Loucy (cell line): ENCODE data around the gene TSPEAR.

Experiments
- H2AFZ ChIP-seq: fragments of 200-600 bp; sonication (generic); 2 replicates; pipeline ENCODE4 v1.6.0; 2016; ENCODE audit warnings: antibody characterized with exemption, mild to moderate bottlenecking, low read length, moderate library complexity
- H3F3A ChIP-seq: fragments of 200-600 bp; 2 replicates; pipeline ENCODE4 v1.6.0; 2016; ENCODE audit warnings: antibody characterized with exemption, low read depth, mild to moderate bottlenecking
- H3K27me3 ChIP-seq: fragments of 200-600 bp; sonication (generic); 2 replicates; pipeline ENCODE4 v1.6.1; 2014; ENCODE audit warnings: low read length, mild to moderate bottlenecking; ENCODE audit not compliant: insufficient read depth, poor library complexity, severe bottlenecking
- H3K36me3 ChIP-seq: fragments of 200-600 bp; sonication (generic); 2 replicates; pipeline ENCODE4 v1.6.1; 2016; ENCODE audit warnings: low read length; ENCODE audit not compliant: insufficient read depth
- H3K4me1 ChIP-seq: fragments of 200-600 bp; sonication (generic); 2 replicates; pipeline ENCODE4 v1.5.1; 2014; ENCODE audit warnings: low read length, mild to moderate bottlenecking; ENCODE audit not compliant: insufficient read depth, poor library complexity, severe bottlenecking
- H3K4me2 ChIP-seq: fragments of 200-600 bp; sonication (generic); 2 replicates; pipeline ENCODE4 v1.6.0; 2014; ENCODE audit warnings: antibody characterized with exemption, low read length, low read depth, mild to moderate bottlenecking; ENCODE audit not compliant: poor library complexity, severe bottlenecking
- H3K4me3 ChIP-seq: fragments of 200-600 bp; sonication (generic); 2 replicates; pipeline ENCODE4 v1.5.1; 2014; ENCODE audit warnings: low read length, mild to moderate bottlenecking, mixed read lengths; ENCODE audit not compliant: poor library complexity, severe bottlenecking
- H3K79me2 ChIP-seq: fragments of 200-600 bp; sonication (generic); 2 replicates; pipeline ENCODE4 v1.6.1; 2014; ENCODE audit warnings: low read length; ENCODE audit not compliant: insufficient read depth
- H3K9ac ChIP-seq: fragments of 200-600 bp; sonication (generic); 2 replicates; pipeline ENCODE4 v1.6.0; 2014; ENCODE audit warnings: mild to moderate bottlenecking, low read depth, low read length, moderate library complexity; ENCODE audit not compliant: poor library complexity, severe bottlenecking
- H3K9me2 ChIP-seq: fragments of 200-600 bp; sonication (generic); replicated peaks from 2 replicates; pipeline ENCODE4 v1.6.1; 2016; ENCODE audit warnings: low read depth, low read length, mixed read lengths
- H3K9me3 ChIP-seq: fragments of 200-600 bp; sonication (generic); 2 replicates; pipeline ENCODE4 v1.6.1; 2014; ENCODE audit warnings: mild to moderate bottlenecking, antibody characterized with exemption, low read length, low read depth; ENCODE audit not compliant: insufficient read depth
- H4K20me1 ChIP-seq: fragments of 200-600 bp; sonication (generic); 2 replicates; pipeline ENCODE4 v1.6.0; 2014; ENCODE audit warnings: antibody characterized with exemption, low read length, mild to moderate bottlenecking; ENCODE audit not compliant: insufficient read depth, poor library complexity, severe bottlenecking
- EZH2phosphoT487 ChIP-seq: fragments of 200-600 bp; IDR thresholded peaks from 2 replicates; pipeline ENCODE4 v1.6.1; 2018; ENCODE audit warnings: antibody characterized with exemption, mild to moderate bottlenecking, moderate library complexity, borderline replicate concordance
- TF ChIP-seq, protein P1 (sequence below): fragments of 200-600 bp; sonication (generic); conservative IDR thresholded peaks from 2 replicates; pipeline ENCODE4 v1.5.1; 2014; ENCODE audit warnings: mild to moderate bottlenecking, antibody characterized with exemption, low read length

The TSPEAR gene

DNA sequence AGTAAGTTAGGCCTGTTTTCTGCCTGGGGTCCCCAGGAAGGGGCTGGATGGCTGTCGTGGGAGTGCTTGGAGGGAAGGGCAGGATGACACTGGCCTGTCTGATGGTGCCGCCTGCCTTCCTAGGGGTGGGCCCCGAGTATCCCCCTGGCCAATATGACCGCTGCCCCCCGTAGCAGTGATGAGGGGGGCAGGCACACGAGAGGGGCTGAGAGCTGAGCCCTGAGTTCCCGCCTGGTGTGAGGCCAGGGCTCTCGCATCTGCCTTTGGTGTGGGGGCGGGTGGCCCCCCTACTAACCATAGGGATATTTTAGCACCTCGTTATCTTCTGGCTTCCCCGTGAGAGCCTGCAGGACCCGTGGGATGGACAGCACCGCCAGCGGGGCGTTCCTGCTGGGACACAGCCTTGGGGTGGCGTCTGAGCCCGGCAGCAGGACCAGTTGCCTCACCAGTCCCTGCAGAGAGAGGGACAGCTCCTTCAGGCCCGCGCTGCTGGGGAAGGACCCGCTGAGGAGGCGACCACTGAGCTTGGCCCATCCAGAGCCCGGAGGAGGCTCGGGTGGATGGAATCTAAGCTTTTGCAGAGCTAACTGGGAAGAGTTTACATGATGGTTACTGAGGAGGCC lies 181.8 kb downstream of the TSPEAR start:
- Histone ChIP-seq H3F3A (no peaks in the 10 kb centered on the region), H3K9me2 (no peaks in the 10 kb centered on the region), H3K9me3 (peaks cover 3% of the 10 kb centered on the region; the same call in 1 of the 2 replicates), H3K4me2 (no peak overlapping the region), H2AFZ (no peak overlapping the region), H4K20me1 (no peaks in the 10 kb centered on the region), H3K4me3 (no peak overlapping the region), H3K79me2 (no peaks in the 10 kb centered on the region), H3K27me3 (no peaks in the 10 kb centered on the region), H3K9ac (no peak overlapping the region), H3K36me3 (no peaks in the 10 kb centered on the region), H3K4me1 (no peaks in the 10 kb centered on the region)
- TF ChIP-seq, protein P1, sequence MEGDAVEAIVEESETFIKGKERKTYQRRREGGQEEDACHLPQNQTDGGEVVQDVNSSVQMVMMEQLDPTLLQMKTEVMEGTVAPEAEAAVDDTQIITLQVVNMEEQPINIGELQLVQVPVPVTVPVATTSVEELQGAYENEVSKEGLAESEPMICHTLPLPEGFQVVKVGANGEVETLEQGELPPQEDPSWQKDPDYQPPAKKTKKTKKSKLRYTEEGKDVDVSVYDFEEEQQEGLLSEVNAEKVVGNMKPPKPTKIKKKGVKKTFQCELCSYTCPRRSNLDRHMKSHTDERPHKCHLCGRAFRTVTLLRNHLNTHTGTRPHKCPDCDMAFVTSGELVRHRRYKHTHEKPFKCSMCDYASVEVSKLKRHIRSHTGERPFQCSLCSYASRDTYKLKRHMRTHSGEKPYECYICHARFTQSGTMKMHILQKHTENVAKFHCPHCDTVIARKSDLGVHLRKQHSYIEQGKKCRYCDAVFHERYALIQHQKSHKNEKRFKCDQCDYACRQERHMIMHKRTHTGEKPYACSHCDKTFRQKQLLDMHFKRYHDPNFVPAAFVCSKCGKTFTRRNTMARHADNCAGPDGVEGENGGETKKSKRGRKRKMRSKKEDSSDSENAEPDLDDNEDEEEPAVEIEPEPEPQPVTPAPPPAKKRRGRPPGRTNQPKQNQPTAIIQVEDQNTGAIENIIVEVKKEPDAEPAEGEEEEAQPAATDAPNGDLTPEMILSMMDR, result no peak
- TF ChIP-seq EZH2phosphoT487, result no peak

DNA sequence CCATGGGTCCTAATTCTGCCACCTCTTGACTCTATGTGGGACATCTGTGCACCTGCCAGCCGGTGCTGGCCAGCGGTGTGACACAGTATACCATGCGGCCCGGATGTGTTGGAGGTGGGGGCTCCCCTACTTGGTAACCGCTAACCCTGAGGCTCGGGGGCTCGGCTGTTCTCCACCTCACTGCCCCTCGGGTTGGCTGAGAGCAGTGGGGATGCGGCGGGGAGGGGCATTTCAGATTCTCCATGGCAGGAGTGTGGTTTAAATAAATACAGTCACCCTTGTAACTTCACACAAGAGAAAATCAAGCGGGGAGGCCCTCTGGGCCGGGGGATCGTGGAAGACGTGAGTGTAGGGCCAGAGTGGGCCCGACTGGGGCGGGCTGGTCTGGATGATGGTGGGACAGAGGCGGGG lies 182.4 kb downstream of the TSPEAR start:
- Histone ChIP-seq H3K27me3 (no peaks in the 10 kb centered on the region), H3K36me3 (no peaks in the 10 kb centered on the region), H2AFZ (no peak overlapping the region), H3K4me1 (no peaks in the 10 kb centered on the region), H3K9me2 (no peaks in the 10 kb centered on the region), H3F3A (no peaks in the 10 kb centered on the region), H3K4me3 (no peak overlapping the region), H3K79me2 (no peaks in the 10 kb centered on the region), H3K9ac (no peak overlapping the region), H4K20me1 (no peaks in the 10 kb centered on the region), H3K4me2 (no peak overlapping the region), H3K9me3 (peaks cover 5% of the 10 kb centered on the region; the same call in 1 of the 2 replicates)
- TF ChIP-seq, protein P1, result no peak
- no peak for TF ChIP-seq EZH2phosphoT487

DNA sequence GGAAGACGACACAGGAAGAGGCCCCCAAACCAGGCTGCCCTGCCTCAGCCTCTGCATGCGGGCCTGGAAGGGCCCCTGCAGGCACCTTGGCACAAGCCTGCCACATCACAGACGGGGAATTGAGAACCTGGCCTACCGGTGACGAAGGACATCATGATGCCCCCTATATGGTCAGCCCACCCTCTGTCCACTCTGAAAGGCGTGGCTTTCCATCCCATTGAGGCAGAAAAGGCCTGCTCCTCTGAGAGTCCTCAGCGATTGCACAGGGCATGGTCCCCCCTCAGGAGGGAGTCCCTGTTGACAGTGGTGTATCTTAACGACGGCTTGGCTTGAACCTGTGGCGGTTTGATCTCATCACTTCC lies 182.8 kb downstream of the TSPEAR start:
- no peaks in the 10 kb centered on the region for H3K4me1 ChIP-seq
- no peaks in the 10 kb centered on the region for H3F3A ChIP-seq
- no peak overlapping the region for H3K4me3 ChIP-seq
- peaks cover 9% of the 10 kb centered on the region; the same call in 1 of the 2 replicates for H3K9me3 ChIP-seq
- H3K79me2 ChIP-seq, result no peaks in the 10 kb centered on the region
- H3K4me2 ChIP-seq, result no peak overlapping the region
- TF ChIP-seq, protein P1, result no peak
- TF ChIP-seq EZH2phosphoT487, result no peak
- no peak overlapping the region for H2AFZ ChIP-seq
- H3K9ac ChIP-seq, result no peak overlapping the region
- no peaks in the 10 kb centered on the region for H4K20me1 ChIP-seq
- H3K36me3 ChIP-seq, result no peaks in the 10 kb centered on the region
- H3K27me3 ChIP-seq, result no peaks in the 10 kb centered on the region
- H3K9me2 ChIP-seq, result no peaks in the 10 kb centered on the region
